DOHH2 (cell line): ENCODE data around the gene PLG.
"Not testable (repeated sequence)": the region's sequence is repeated elsewhere in the genome, so short reads cannot be mapped to it uniquely, and the experiment has no call there.

Experiments
- CTCF ChIP-seq: fragments of 200-600 bp; sonication (generic); IDR thresholded peaks from one replicate; pipeline ENCODE4 v1.5.1; 2014; ENCODE audit warnings: antibody characterized with exemption, mild to moderate bottlenecking, low read depth, low read length; ENCODE audit not compliant: poor library complexity, severe bottlenecking
- EZH2phosphoT487 ChIP-seq: fragments of 200-600 bp; sonication (generic); IDR thresholded peaks from 2 replicates; pipeline ENCODE4 v1.6.1; 2017; ENCODE audit warnings: borderline replicate concordance, mild to moderate bottlenecking, antibody characterized with exemption, low read length, moderate library complexity, mixed read lengths

- not testable (repeated sequence) for TF ChIP-seq CTCF, EZH2phosphoT487
These were observed 78.6 kb downstream of the PLG start for GRCh38 chr6:160780656-160781055.
